ENCODE results near the gene NOS3. TPM values are rescaled to one million over a fixed set of nuclear protein-coding genes. Genes with fewer than 3 reads are reported as not detected.

Gene NOS3
- total RNA-seq, 4 donors from 2014 or later, result 1.4 to 3.2 (median 2.2) TPM

- H3K9me3 ChIP-seq, result no peaks in the 10 kb centered on the region
- intact Hi-C loops (cut with DNase I), result no loop called here
- WGBS, 2 donors, result 62 to 63% methylated on average over 20 to 23 of the region's 33 CpGs
- H3K27ac ChIP-seq, result peak overlapping the region in 3 of 4 donors; percentile 96 to 99 (median 97)
- peak overlapping the region in 2 of 4 donors; percentile 76 to 87 for H3K4me3 ChIP-seq
- TF ChIP-seq POLR2A (IDR thresholded peaks at IDR 0.05) (no peak), CTCF (IDR thresholded peaks at IDR 0.05) (no peak)
- H3K4me1 ChIP-seq, result peaks cover 42 to 66% (median 58%) of the 10 kb centered on the region in 3 donors
- no peaks in the 10 kb centered on the region for H3K27me3 ChIP-seq
- no peak for DNase-seq
- peaks cover 10 to 45% (median 25%) of the 10 kb centered on the region in 3 donors for H3K36me3 ChIP-seq
Observed at GRCh38 chr7:151061213-151062110, 70.6 kb downstream of the NOS3 start.

- Histone ChIP-seq H3K9me3 (no peaks in the 10 kb centered on the region), H3K27me3 (no peaks in the 10 kb centered on the region), H3K27ac (peak overlapping the region in 3 of 4 donors; percentile 72 to 97 (median 96)), H3K36me3 (peaks cover 10 to 51% (median 31%) of the 10 kb centered on the region in 3 donors), H3K4me1 (peaks cover 37 to 60% (median 52%) of the 10 kb centered on the region in 3 donors), H3K4me3 (peak overlapping the region in 2 of 4 donors; percentile 23 to 55)
- 69 to 89% methylated on average over 3 to 8 of the region's 11 CpGs for WGBS, 2 donors
- intact Hi-C loops (cut with DNase I), result no loop called here
- TF ChIP-seq CTCF (IDR thresholded peaks at IDR 0.05) (no peak), POLR2A (IDR thresholded peaks at IDR 0.05) (no peak)
- no peak for DNase-seq
Observed at GRCh38 chr7:151062111-151062398, 71.2 kb downstream of the NOS3 start.

DNA sequence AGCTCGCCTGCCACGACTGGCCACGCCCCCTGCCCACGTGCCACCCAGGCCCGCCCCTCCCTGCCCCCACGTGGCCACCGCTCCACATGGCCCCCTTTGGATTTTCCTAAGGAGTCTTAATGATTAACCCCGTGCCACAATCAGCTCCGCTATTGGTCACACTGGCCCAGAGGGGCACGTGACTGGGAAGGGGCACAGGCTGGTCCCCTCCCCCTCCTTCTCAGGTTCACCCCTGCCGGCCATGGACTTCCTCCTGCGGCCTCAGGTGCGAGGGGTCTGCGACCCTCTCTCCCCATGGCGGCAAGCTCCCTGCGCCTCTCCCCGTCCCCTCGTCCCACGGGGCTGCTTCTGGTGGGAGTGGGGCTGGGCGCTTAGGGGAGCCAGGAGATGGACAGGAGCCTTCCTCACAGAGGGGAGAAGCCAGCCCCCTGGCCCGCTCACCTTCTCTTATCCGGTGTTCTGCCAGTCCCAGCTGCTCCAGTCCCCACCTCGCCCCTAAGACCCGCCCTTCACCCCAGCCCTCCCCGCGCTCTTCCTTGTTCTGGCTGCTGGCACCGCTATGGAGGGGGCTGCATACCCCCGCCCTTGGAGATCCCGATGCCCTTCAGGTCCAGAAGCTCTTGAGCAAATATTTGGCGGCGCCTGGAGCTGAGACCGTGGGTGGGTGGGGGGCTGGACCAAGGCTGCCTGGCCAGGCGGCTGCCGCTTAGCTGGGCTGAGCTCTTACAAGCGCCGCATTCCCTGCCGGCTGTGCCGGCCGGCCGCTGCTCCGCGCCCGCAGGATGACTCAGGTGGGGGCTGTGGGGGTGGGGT, 71.8 kb downstream of the NOS3 start:
- no peaks in the 10 kb centered on the region for H3K27me3 ChIP-seq
- TF ChIP-seq CTCF (IDR thresholded peaks at IDR 0.05), result no peak
- TF ChIP-seq POLR2A (IDR thresholded peaks at IDR 0.05), result no peak
- H3K4me3 ChIP-seq, result peak overlapping the region in 2 of 4 donors; percentile 23 to 55
- H3K27ac ChIP-seq, result peak overlapping the region; percentile 47 to 97 (median 84)
- no peak for DNase-seq
- peaks cover 34 to 56% (median 47%) of the 10 kb centered on the region in 3 donors for H3K4me1 ChIP-seq
- peaks cover 14 to 57% (median 37%) of the 10 kb centered on the region in 3 donors for H3K36me3 ChIP-seq
- WGBS, 2 donors, result 65 to 73% methylated on average over 12 of the region's 43 CpGs
- intact Hi-C loops (cut with DNase I), result no loop called here
- no peaks in the 10 kb centered on the region for H3K9me3 ChIP-seq

GRCh38 chr7:151063212-151063561, 72.4 kb downstream of the NOS3 start:
- Histone ChIP-seq H3K27me3 (no peaks in the 10 kb centered on the region), H3K9me3 (no peaks in the 10 kb centered on the region), H3K4me1 (peaks cover 34 to 55% (median 47%) of the 10 kb centered on the region in 3 donors), H3K4me3 (peak overlapping the region in 2 of 4 donors; percentile 23 to 55), H3K27ac (peak overlapping the region; percentile 47 to 97 (median 84)), H3K36me3 (peaks cover 15 to 62% (median 43%) of the 10 kb centered on the region in 3 donors)
- DNase-seq, result no peak
- intact Hi-C loops (cut with DNase I), result no loop called here
- TF ChIP-seq POLR2A (IDR thresholded peaks at IDR 0.05) (no peak), CTCF (IDR thresholded peaks at IDR 0.05) (no peak)
- 33 to 40% methylated on average over 1 to 3 of the region's 11 CpGs for WGBS, 2 donors

Other genes with a start within 250 kb of the NOS3 start
- gene TMEM176B, start 190.7 kb upstream of the NOS3 start, total RNA-seq, result 10 to 100 TPM in 2 of 4 donors, 1 to 10 TPM in 2; 3.3 to 54.9 (median 12.4) TPM
- gene TMEM176A, start 190.2 kb upstream of the NOS3 start, total RNA-seq, result 10 to 100 TPM in 2 of 4 donors, 1 to 10 TPM in 2; 2.5 to 35.5 (median 10.7) TPM
- 1 to 10 TPM in 2 of 4 donors, under 1 TPM in 2; 0.26 to 4.4 (median 1.4) TPM for gene AOC1, start 138.5 kb upstream of the NOS3 start, total RNA-seq
- 1 to 10 TPM in 1 of 4 donors, under 1 TPM in 3; 0.19 to 2.5 (median 0.72) TPM for gene KCNH2, start 12.7 kb upstream of the NOS3 start, total RNA-seq
- 10 to 100 TPM in 2 of 4 donors, 1 to 10 TPM in 2; 1.5 to 45.2 (median 12.8) TPM for gene ATG9B, start 33.5 kb downstream of the NOS3 start, total RNA-seq
- 10 to 100 TPM; 23.1 to 41.0 (median 26.1) TPM for gene ABCB8, start 37.4 kb downstream of the NOS3 start, total RNA-seq
- gene ASIC3, start 57.5 kb downstream of the NOS3 start, total RNA-seq, result under 1 TPM in 2 of 4 donors, not detected in 2; 0.40 to 0.95 TPM
- 10 to 100 TPM in 2 of 4 donors, 1 to 10 TPM in 2; 3.8 to 12.9 (median 8.6) TPM for gene CDK5, start 66.9 kb downstream of the NOS3 start, total RNA-seq
- 10 to 100 TPM; 39.8 to 53.7 (median 45.0) TPM for gene SLC4A2, start 68.6 kb downstream of the NOS3 start, total RNA-seq
- gene FASTK, start 89.8 kb downstream of the NOS3 start, total RNA-seq, result 10 to 100 TPM; 43.0 to 83.6 (median 75.9) TPM
- gene TMUB1, start 92.5 kb downstream of the NOS3 start, total RNA-seq, result 10 to 100 TPM; 28.4 to 51.0 (median 35.2) TPM
- gene AGAP3, start 95.5 kb downstream of the NOS3 start, total RNA-seq, result 100 to 1,000 TPM in 1 of 4 donors, 10 to 100 TPM in 3; 68.6 to 100 (median 72.2) TPM
- not detected for gene GBX1, start 176.7 kb downstream of the NOS3 start, total RNA-seq
- gene ASB10, start 196.2 kb downstream of the NOS3 start, total RNA-seq, result not detected
- not detected for gene H2BK1, start 219.5 kb downstream of the NOS3 start, total RNA-seq
- 10 to 100 TPM; 27.0 to 44.7 (median 40.5) TPM for gene ABCF2, start 236.2 kb downstream of the NOS3 start, total RNA-seq
- gene CHPF2, start 241.5 kb downstream of the NOS3 start, total RNA-seq, result 10 to 100 TPM; 21.8 to 23.5 (median 22.3) TPM

All from esophagus squamous epithelium (tissue), 5 donors.